H9 (cell line): ENCODE measurements around the gene LFNG. TPM values are rescaled to one million over a fixed set of nuclear protein-coding genes. Genes with fewer than 3 reads are reported as not detected.
"Not testable (repeated sequence)": the region's sequence is repeated elsewhere in the genome, so short reads cannot be mapped to it uniquely, and the experiment has no call there.

Experiments used
- DNase-seq: peaks from one replicate; pipeline ENCODE4 v3.0.0-alpha.2; 2017
- H2AFZ ChIP-seq: one replicate; pipeline ENCODE4 v1.6.1; 2013; ENCODE audit warnings: mild to moderate bottlenecking, low read length, control low read depth, moderate library complexity
- H2AK5ac ChIP-seq: 2 replicates; pipeline ENCODE4 v1.6.1; 2013; ENCODE audit warnings: low read length, control low read depth, mixed read lengths; ENCODE audit not compliant: insufficient read length
- H2BK120ac ChIP-seq: one replicate; pipeline ENCODE4 v1.6.1; 2013; ENCODE audit warnings: low read depth, mild to moderate bottlenecking, low read length, control low read depth, inconsistent platforms; ENCODE audit not compliant: poor library complexity, severe bottlenecking
- H2BK12ac ChIP-seq: 2 replicates; pipeline ENCODE4 v1.6.1; 2013; ENCODE audit warnings: low read length, control low read depth, mixed read lengths, low read depth; ENCODE audit not compliant: insufficient read length
- H2BK15ac ChIP-seq: 2 replicates; pipeline ENCODE4 v1.6.1; 2013; ENCODE audit warnings: low read depth, low read length, control low read depth
- H2BK20ac ChIP-seq: one replicate; pipeline ENCODE4 v1.6.1; 2013; ENCODE audit warnings: low read depth, mild to moderate bottlenecking, low read length, control low read depth, inconsistent platforms; ENCODE audit not compliant: poor library complexity, severe bottlenecking
- H2BK5ac ChIP-seq: 2 replicates; pipeline ENCODE4 v1.6.1; 2013; ENCODE audit warnings: low read length, control low read depth, mixed read lengths; ENCODE audit not compliant: insufficient read length
- H3K14ac ChIP-seq: 2 replicates; pipeline ENCODE4 v1.6.1; 2013; ENCODE audit warnings: low read length, control low read depth; ENCODE audit not compliant: insufficient read depth
- H3K18ac ChIP-seq: 2 replicates; pipeline ENCODE4 v1.6.1; 2013; ENCODE audit warnings: low read depth, mild to moderate bottlenecking, mixed read lengths, low read length, control low read depth; ENCODE audit not compliant: insufficient read length
- H3K23ac ChIP-seq: 2 replicates; pipeline ENCODE4 v1.6.1; 2013; ENCODE audit warnings: low read length, control low read depth, mixed read lengths, low read depth; ENCODE audit not compliant: insufficient read length
- H3K23me2 ChIP-seq: 2 replicates; pipeline ENCODE4 v1.6.1; 2013; ENCODE audit warnings: low read depth, mild to moderate bottlenecking, mixed read lengths, low read length, control low read depth; ENCODE audit not compliant: insufficient read length, poor library complexity, severe bottlenecking
- H3K27ac ChIP-seq: 2 replicates; pipeline ENCODE4 v1.5.1; 2013; ENCODE audit warnings: low read length, control low read depth, mixed read lengths, low read depth; ENCODE audit not compliant: insufficient read length
- H3K27me3 ChIP-seq: 2 replicates; pipeline ENCODE4 v1.6.1; 2013; ENCODE audit warnings: low read length, control low read depth, inconsistent platforms; ENCODE audit not compliant: insufficient read depth
- H3K4ac ChIP-seq: 2 replicates; pipeline ENCODE4 v1.6.1; 2013; ENCODE audit warnings: low read depth, mild to moderate bottlenecking, control low read depth, inconsistent platforms, low read length, moderate library complexity
- H3K4me1 ChIP-seq: 2 replicates; pipeline ENCODE4 v1.6.1; 2013; ENCODE audit warnings: low read length, control low read depth, inconsistent platforms; ENCODE audit not compliant: insufficient read depth
- H3K4me2 ChIP-seq: 2 replicates; pipeline ENCODE4 v1.6.1; 2013; ENCODE audit warnings: low read length, control low read depth, mixed read lengths; ENCODE audit not compliant: insufficient read length, insufficient read depth
- H3K56ac ChIP-seq: 2 replicates; pipeline ENCODE4 v1.6.1; 2013; ENCODE audit warnings: low read depth, mild to moderate bottlenecking, mixed read lengths, low read length, control low read depth; ENCODE audit not compliant: insufficient read length
- H3K79me1 ChIP-seq: 2 replicates; pipeline ENCODE4 v1.6.1; 2013; ENCODE audit warnings: low read depth, mild to moderate bottlenecking, moderate library complexity, low read length, control low read depth, inconsistent platforms; ENCODE audit not compliant: insufficient read depth, poor library complexity, severe bottlenecking
- H3K79me2 ChIP-seq: 2 replicates; pipeline ENCODE4 v1.6.1; 2013; ENCODE audit warnings: low read length, control low read depth, inconsistent platforms; ENCODE audit not compliant: insufficient read depth
- H3K9ac ChIP-seq: 2 replicates; pipeline ENCODE4 v1.6.1; 2013; ENCODE audit warnings: low read length, control low read depth, mixed read lengths; ENCODE audit not compliant: insufficient read length; ENCODE audit errors: extremely low read depth
- H3K9me3 ChIP-seq: one replicate; pipeline ENCODE4 v1.6.1; 2013; ENCODE audit warnings: low read depth, low read length, inconsistent platforms; ENCODE audit not compliant: control insufficient read depth
- H3T11ph ChIP-seq: one replicate; pipeline ENCODE4 v1.6.1; 2013; ENCODE audit warnings: mild to moderate bottlenecking, low read length, control low read depth, inconsistent platforms
- H4K20me1 ChIP-seq: one replicate; pipeline ENCODE4 v1.6.1; 2013; ENCODE audit not compliant: control insufficient read depth, insufficient read length, insufficient read depth
- H4K5ac ChIP-seq: 2 replicates; pipeline ENCODE4 v1.6.1; 2013; ENCODE audit warnings: low read depth, mild to moderate bottlenecking, mixed read lengths, low read length, control low read depth; ENCODE audit not compliant: insufficient read length
- H4K8ac ChIP-seq: replicated peaks from 2 replicates; pipeline ENCODE4 v1.6.1; 2013; ENCODE audit warnings: low read length, control low read depth, mixed read lengths, low read depth; ENCODE audit not compliant: insufficient read length
- H4K91ac ChIP-seq: 2 replicates; pipeline ENCODE4 v1.6.1; 2013; ENCODE audit warnings: low read depth, mild to moderate bottlenecking, moderate library complexity, mixed read lengths, low read length, control low read depth; ENCODE audit not compliant: insufficient read length
- H3K27ac Mint-ChIP-seq, 3 experiments: 2 replicates in 2 of 3; 3 replicates in 1 of 3; pipeline ENCODE4 v1.8.0; 2020 to 2021; ENCODE audit warnings: mixed read lengths in 3 of 3, mild to moderate bottlenecking in 1 of 3, moderate library complexity in 1 of 3
- H3K27me3 Mint-ChIP-seq: 2 replicates; pipeline ENCODE4 v1.8.0; 2021; ENCODE audit warnings: low read depth, mild to moderate bottlenecking, moderate library complexity, mixed read lengths
- H3K36me3 Mint-ChIP-seq, 3 experiments: 2 replicates in 2 of 3; 3 replicates in 1 of 3; pipeline ENCODE4 v1.8.0; 2020 to 2021; ENCODE audit warnings: low read depth in 3 of 3, mixed read lengths in 3 of 3; ENCODE audit not compliant: insufficient read depth in 1 of 3
- H3K4me1 Mint-ChIP-seq, 2 experiments: 2 replicates each; pipeline ENCODE4 v1.8.0; 2020; ENCODE audit warnings: mixed read lengths in 2 of 2
- H3K4me3 Mint-ChIP-seq, 2 experiments: 2 replicates in 1 of 2; 3 replicates in 1 of 2; pipeline ENCODE4 v1.8.0; 2020 to 2021; ENCODE audit warnings: mild to moderate bottlenecking in 2 of 2, mixed read lengths in 2 of 2, moderate library complexity in 1 of 2
- H3K9me3 Mint-ChIP-seq, 2 experiments: 2 replicates in 1 of 2; 3 replicates in 1 of 2; pipeline ENCODE4 v1.8.0; 2020; ENCODE audit warnings: mild to moderate bottlenecking in 2 of 2, mixed read lengths in 2 of 2, moderate library complexity in 1 of 2
- WGBS: extraction: QIAGEN DNeasy Blood & Tissue Kit; methylation state at CpG from one replicate; pipeline ENCODE4 v1.1.7; 2013; ENCODE audit warnings: missing lambda C conversion rate, low lambda C conversion rate, mixed read lengths; ENCODE audit not compliant: insufficient read length; ENCODE audit errors: extremely low coverage; 5-methylcytosine and 5-hydroxymethylcytosine counted together
- total RNA-seq: library from RNA; stranded (reverse); gene quantifications from 2 replicates; pipeline ENCODE4 v1.2.1, GENCODE V29; 2021

The LFNG gene
- total RNA-seq, 1 experiment from 2014 or later: 52.9 TPM

DNA sequence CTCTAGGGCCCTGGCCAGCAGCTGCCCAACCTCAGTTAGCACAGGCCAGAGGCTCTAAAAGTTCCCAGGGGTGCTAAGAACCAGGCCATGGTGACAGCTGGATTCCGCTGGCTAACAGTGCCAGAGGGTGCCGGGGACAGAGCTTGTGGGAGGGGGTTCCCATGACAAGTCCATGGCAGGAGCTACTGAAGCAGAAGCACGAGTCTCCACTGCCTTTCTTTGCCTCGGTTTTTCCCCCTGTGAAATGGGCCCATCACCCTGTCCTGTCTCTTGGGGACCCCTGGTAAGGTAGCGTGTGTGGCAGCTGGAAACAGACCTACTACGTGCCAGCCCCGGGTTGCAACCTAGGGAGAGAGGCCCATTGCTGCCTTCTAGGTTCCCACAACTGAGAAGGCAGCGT lies 13.2 kb downstream of the LFNG start:
- not testable (repeated sequence) for DNase-seq, H3K79me1 ChIP-seq, H3K4ac ChIP-seq, H3K14ac ChIP-seq, H3K79me2 ChIP-seq, H2BK5ac ChIP-seq, H3K9me3 ChIP-seq, H3K9me3 Mint-ChIP-seq, H4K91ac ChIP-seq, H3K56ac ChIP-seq, H3K27me3 ChIP-seq, H3K27ac ChIP-seq, H3K4me2 ChIP-seq, H2AFZ ChIP-seq, H3K27ac Mint-ChIP-seq, H2AK5ac ChIP-seq, H3K23ac ChIP-seq, H2BK120ac ChIP-seq, H3K9ac ChIP-seq, H3K23me2 ChIP-seq, H2BK15ac ChIP-seq, H4K20me1 ChIP-seq, H2BK20ac ChIP-seq, H3K4me1 ChIP-seq, H3K18ac ChIP-seq, H4K8ac ChIP-seq, H2BK12ac ChIP-seq, H3K27me3 Mint-ChIP-seq, H4K5ac ChIP-seq, H3T11ph ChIP-seq, H3K4me3 Mint-ChIP-seq
- WGBS: no CpG with 5 or more reads among the region's 8 CpGs
- H3K4me1 Mint-ChIP-seq: peaks cover 14% of the 10 kb centered on the region in 2 experiments
- peaks cover 2 to 10% (median 10%) of the 10 kb centered on the region in 3 experiments; a peak in 5 of 7 replicates for H3K36me3 Mint-ChIP-seq

DNA sequence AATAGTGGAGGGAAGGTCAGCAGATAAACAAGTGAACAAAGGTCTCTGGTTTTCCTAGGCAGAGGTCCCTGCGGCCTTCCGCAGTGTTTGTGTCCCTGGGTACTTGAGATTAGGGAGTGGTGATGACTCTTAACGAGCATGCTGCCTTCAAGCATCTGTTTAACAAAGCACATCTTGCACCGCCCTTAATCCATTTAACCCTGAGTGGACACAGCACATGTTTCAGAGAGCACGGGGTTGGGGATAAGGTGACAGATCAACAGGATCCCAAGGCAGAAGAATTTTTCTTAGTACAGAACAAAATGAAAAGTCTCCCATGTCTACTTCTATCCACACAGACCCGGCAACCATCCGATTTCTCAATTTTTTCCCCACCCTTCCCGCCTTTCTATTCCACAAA lies 14.0 kb downstream of the LFNG start:
- H3K36me3 Mint-ChIP-seq: not testable (repeated sequence)

More for the DNA sequence above, 14.0 kb downstream of the LFNG start:
- not testable (repeated sequence) for H3K79me1 ChIP-seq, H2BK5ac ChIP-seq, H3K9me3 Mint-ChIP-seq, H2BK120ac ChIP-seq, H3K9ac ChIP-seq, H3K4me1 ChIP-seq, H3K27me3 ChIP-seq, H3K4ac ChIP-seq, H3K27ac ChIP-seq, H4K8ac ChIP-seq, H4K5ac ChIP-seq, H2BK20ac ChIP-seq, H3K23ac ChIP-seq, H3K4me1 Mint-ChIP-seq, H3K9me3 ChIP-seq, H3K27me3 Mint-ChIP-seq, H3K27ac Mint-ChIP-seq, H3K79me2 ChIP-seq, H2BK15ac ChIP-seq, H3K4me3 Mint-ChIP-seq, H3K18ac ChIP-seq, H3K4me2 ChIP-seq, H3K56ac ChIP-seq, H3K14ac ChIP-seq, H3T11ph ChIP-seq, H2AK5ac ChIP-seq, H2BK12ac ChIP-seq, H3K23me2 ChIP-seq, DNase-seq, H4K20me1 ChIP-seq, H4K91ac ChIP-seq, H2AFZ ChIP-seq
- no CpG with 5 or more reads among the region's 8 CpGs for WGBS
